ENCODE results near the gene CD37.
"Not testable (repeated sequence)": the region's sequence is repeated elsewhere in the genome, so short reads cannot be mapped to it uniquely, and the experiment has no call there.

DNA sequence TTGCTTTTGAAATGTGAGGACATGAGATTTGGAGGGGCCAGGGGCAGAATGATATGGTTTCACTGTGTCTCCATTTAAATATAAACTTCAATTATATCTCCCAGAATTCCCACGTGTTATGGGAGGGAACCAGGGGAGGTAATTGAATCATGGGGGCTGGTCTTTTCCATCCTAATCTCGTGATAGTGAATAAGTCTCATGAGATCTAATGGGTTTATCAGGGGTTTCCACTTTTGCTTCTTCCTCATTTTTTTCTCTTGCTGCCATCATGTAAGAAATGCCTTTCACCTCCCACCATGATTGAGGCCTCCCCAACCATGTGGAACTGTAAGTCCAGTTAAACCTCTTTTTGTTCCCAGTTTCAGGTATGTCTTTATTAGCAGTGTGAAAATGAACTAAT lies 45.9 kb upstream of the CD37 start:
- TF ChIP-seq, protein P1, sequence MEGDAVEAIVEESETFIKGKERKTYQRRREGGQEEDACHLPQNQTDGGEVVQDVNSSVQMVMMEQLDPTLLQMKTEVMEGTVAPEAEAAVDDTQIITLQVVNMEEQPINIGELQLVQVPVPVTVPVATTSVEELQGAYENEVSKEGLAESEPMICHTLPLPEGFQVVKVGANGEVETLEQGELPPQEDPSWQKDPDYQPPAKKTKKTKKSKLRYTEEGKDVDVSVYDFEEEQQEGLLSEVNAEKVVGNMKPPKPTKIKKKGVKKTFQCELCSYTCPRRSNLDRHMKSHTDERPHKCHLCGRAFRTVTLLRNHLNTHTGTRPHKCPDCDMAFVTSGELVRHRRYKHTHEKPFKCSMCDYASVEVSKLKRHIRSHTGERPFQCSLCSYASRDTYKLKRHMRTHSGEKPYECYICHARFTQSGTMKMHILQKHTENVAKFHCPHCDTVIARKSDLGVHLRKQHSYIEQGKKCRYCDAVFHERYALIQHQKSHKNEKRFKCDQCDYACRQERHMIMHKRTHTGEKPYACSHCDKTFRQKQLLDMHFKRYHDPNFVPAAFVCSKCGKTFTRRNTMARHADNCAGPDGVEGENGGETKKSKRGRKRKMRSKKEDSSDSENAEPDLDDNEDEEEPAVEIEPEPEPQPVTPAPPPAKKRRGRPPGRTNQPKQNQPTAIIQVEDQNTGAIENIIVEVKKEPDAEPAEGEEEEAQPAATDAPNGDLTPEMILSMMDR (IDR thresholded peaks at IDR 0.05 in 2 of 3, conservative IDR thresholded peaks at IDR 0.05 in 1 of 3; ENCODE audit: control insufficient read depth in 2 of 3, extremely low read depth in 1 of 3, insufficient read depth in 1 of 3, low read depth in 3 of 3, low read length in 3 of 3): not testable (repeated sequence)
- not testable (repeated sequence) for TF ChIP-seq POLR2A (IDR thresholded peaks at IDR 0.05; ENCODE audit: low read depth, low read length); MXI1 (IDR thresholded peaks at IDR 0.05; ENCODE audit: low read depth, low read length); NBN (IDR thresholded peaks at IDR 0.05)

Measured in GM12878 (cell line).